ENCODE results near the gene MCRIP1. TPM values are rescaled to one million over a fixed set of nuclear protein-coding genes. Genes with fewer than 3 reads are reported as not detected.

MCRIP1 gene
- total and polyA plus RNA-seq, 2 of the 13 experiments (the other 11 are each of a cell fraction or from before 2014, with no cell fraction given) = 79.7 to 84.9 TPM

DNA sequence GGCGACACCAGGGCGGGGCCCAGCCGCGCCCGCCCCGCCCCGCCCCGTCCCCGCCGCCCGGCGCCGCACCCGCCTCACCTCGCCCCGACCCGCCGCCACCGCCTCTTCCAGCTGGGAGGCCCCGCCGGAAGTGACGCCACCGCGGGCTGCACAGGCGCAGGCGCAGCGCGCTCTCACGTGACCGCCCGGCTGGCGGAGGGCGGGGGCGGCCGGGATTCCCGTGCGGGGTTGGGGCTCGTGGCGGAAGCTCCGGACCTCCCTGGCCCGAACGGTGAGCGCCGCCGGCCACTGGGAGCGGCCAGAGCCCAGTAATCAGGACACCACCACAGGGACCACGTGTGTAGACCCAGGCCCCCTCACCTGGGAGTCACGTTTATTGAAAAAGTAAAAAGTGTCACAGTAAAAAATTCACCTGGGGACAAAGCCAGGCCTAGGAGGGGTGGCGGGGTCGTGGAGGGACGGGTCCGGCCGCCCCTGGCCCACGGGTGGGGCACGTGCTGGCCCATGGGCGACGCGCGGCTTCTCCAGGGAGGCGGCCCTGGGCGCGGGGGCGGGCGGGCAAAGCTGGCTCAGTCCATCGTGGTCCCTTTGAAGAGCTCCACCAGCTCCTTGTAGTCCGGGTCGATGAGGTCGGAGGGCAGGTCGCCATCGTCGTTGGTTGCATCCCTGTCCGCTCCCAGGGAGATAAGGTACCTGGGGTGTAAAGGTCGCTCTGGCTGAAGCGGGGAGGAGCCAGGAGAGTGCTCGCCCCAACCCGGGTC lies at the start of gene MCRIP1 (continued):
- TF ChIP-seq ZNF484 (CRISPR knock-in tag; IDR thresholded peaks at IDR 0.05; ENCODE audit: borderline replicate concordance, low read depth) = no peak; the same call in 1 of the 2 replicates
- TF ChIP-seq ZNF543 (CRISPR knock-in tag; IDR thresholded peaks at IDR 0.05) = peak; percentile 89
- no peak for TF ChIP-seq ZKSCAN1 (IDR thresholded peaks at IDR 0.05; ENCODE audit: low read length)
- TF ChIP-seq, protein P1, sequence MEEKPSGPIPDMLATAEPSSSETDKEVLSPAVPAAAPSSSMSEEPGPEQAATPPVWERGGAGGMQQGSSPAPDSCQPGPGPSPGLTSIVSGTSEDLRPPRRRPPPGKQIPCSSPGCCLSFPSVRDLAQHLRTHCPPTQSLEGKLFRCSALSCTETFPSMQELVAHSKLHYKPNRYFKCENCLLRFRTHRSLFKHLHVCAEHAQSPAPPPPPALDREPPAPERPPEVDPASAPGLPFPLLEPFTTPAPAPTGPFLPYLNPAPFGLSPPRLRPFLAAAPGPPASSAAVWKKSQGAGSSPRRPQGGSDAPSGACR (CRISPR knock-in tag; IDR thresholded peaks at IDR 0.05) = peak; percentile 98; the same call in 1 of the 2 replicates
- peak; percentile 27; the same call in 1 of the 2 replicates for TF ChIP-seq FOSL2 (CRISPR knock-in tag; IDR thresholded peaks at IDR 0.05)
- no peak; the same call in 1 of the 2 replicates for TF ChIP-seq ZNF460 (CRISPR knock-in tag; IDR thresholded peaks at IDR 0.05; ENCODE audit: borderline replicate concordance)
- no peak for TF ChIP-seq SMAD9 (CRISPR knock-in tag; IDR thresholded peaks at IDR 0.05)
- no peak for TF ChIP-seq JUND (CRISPR knock-in tag; IDR thresholded peaks at IDR 0.05)
- peak; percentile 72 for TF ChIP-seq PHF20 (CRISPR knock-in tag; IDR thresholded peaks at IDR 0.05)
- TF ChIP-seq, protein P2, sequence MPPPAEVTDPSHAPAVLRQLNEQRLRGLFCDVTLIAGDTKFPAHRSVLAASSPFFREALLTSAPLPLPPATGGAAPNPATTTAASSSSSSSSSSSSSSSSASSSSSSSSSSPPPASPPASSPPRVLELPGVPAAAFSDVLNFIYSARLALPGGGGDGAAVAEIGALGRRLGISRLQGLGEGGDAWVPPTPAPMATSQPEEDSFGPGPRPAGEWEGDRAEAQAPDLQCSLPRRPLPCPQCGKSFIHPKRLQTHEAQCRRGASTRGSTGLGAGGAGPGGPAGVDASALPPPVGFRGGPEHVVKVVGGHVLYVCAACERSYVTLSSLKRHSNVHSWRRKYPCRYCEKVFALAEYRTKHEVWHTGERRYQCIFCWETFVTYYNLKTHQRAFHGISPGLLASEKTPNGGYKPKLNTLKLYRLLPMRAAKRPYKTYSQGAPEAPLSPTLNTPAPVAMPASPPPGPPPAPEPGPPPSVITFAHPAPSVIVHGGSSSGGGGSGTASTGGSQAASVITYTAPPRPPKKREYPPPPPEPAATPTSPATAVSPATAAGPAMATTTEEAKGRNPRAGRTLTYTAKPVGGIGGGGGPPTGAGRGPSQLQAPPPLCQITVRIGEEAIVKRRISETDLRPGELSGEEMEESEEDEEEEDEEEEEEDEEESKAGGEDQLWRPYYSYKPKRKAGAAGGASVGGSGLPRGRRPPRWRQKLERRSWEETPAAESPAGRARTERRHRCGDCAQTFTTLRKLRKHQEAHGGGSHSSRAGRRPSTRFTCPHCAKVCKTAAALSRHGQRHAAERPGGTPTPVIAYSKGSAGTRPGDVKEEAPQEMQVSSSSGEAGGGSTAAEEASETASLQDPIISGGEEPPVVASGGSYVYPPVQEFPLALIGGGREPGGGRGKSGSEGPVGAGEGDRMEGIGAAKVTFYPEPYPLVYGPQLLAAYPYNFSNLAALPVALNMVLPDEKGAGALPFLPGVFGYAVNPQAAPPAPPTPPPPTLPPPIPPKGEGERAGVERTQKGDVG (CRISPR knock-in tag; IDR thresholded peaks at IDR 0.05; ENCODE audit: borderline replicate concordance) = no peak; the same call in 1 of the 2 replicates
- TF ChIP-seq, protein P3, sequence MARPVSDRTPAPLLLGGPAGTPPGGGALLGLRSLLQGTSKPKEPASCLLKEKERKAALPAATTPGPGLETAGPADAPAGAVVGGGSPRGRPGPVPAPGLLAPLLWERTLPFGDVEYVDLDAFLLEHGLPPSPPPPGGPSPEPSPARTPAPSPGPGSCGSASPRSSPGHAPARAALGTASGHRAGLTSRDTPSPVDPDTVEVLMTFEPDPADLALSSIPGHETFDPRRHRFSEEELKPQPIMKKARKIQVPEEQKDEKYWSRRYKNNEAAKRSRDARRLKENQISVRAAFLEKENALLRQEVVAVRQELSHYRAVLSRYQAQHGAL (CRISPR knock-in tag; IDR thresholded peaks at IDR 0.05; ENCODE audit: not compliant biosample characterization) = peak; percentile 83
- TF ChIP-seq, protein P4, sequence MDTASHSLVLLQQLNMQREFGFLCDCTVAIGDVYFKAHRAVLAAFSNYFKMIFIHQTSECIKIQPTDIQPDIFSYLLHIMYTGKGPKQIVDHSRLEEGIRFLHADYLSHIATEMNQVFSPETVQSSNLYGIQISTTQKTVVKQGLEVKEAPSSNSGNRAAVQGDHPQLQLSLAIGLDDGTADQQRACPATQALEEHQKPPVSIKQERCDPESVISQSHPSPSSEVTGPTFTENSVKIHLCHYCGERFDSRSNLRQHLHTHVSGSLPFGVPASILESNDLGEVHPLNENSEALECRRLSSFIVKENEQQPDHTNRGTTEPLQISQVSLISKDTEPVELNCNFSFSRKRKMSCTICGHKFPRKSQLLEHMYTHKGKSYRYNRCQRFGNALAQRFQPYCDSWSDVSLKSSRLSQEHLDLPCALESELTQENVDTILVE (CRISPR knock-in tag; IDR thresholded peaks at IDR 0.05) = peak; percentile 92
- TF ChIP-seq ZNF563 (CRISPR knock-in tag; IDR thresholded peaks at IDR 0.05) = 0 out of 2 replicates have a peak, but pooled peaks have one; percentile 70
- TF ChIP-seq, protein P5, sequence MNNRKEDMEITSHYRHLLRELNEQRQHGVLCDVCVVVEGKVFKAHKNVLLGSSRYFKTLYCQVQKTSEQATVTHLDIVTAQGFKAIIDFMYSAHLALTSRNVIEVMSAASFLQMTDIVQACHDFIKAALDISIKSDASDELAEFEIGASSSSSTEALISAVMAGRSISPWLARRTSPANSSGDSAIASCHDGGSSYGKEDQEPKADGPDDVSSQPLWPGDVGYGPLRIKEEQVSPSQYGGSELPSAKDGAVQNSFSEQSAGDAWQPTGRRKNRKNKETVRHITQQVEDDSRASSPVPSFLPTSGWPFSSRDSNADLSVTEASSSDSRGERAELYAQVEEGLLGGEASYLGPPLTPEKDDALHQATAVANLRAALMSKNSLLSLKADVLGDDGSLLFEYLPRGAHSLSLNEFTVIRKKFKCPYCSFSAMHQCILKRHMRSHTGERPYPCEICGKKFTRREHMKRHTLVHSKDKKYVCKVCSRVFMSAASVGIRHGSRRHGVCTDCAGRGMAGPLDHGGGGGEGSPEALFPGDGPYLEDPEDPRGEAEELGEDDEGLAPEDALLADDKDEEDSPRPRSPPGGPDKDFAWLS (CRISPR knock-in tag; IDR thresholded peaks at IDR 0.05; ENCODE audit: borderline replicate concordance) = peak; percentile 97
- TF ChIP-seq, protein P6, sequence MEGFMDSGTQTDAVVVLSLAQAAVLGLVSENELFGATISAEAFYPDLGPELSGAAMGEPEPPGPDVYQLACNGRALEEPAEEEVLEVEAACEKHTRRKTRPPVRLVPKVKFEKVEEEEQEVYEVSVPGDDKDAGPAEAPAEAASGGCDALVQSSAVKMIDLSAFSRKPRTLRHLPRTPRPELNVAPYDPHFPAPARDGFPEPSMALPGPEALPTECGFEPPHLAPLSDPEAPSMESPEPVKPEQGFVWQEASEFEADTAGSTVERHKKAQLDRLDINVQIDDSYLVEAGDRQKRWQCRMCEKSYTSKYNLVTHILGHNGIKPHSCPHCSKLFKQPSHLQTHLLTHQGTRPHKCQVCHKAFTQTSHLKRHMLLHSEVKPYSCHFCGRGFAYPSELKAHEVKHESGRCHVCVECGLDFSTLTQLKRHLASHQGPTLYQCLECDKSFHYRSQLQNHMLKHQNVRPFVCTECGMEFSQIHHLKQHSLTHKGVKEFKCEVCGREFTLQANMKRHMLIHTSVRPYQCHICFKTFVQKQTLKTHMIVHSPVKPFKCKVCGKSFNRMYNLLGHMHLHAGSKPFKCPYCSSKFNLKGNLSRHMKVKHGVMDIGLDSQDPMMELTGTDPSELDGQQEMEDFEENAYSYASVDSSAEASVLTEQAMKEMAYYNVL (CRISPR knock-in tag; IDR thresholded peaks at IDR 0.05; ENCODE audit: borderline replicate concordance) = no peak; the same call in 1 of the 2 replicates
- peak; percentile 88; the same call in 1 of the 2 replicates for TF ChIP-seq ZNF616 (CRISPR knock-in tag; IDR thresholded peaks at IDR 0.05; ENCODE audit: low read depth)
- TF ChIP-seq ZNF317 (CRISPR knock-in tag; IDR thresholded peaks at IDR 0.05) = no peak; the same call in none of the 2 replicates
- peak; percentile 82 for TF ChIP-seq HIVEP1 (CRISPR knock-in tag; IDR thresholded peaks at IDR 0.05)
